Liver (tissue), 9 donors: ENCODE measurements around the gene MYO1F. TPM values are rescaled to one million over a fixed set of nuclear protein-coding genes. Genes with fewer than 3 reads are reported as not detected.

Source experiments
- DNase-seq: peaks from one replicate; pipeline ENCODE4 v3.0.0-alpha.2; 2017; ENCODE audit warnings: low spot score
- H3K27ac ChIP-seq, 2 donors: one replicate each; pipeline ENCODE4 v1.7.0; 2013; ENCODE audit warnings: inconsistent platforms in 2 of 2, low read length in 2 of 2, control low read depth in 1 of 2, low read depth in 1 of 2, mild to moderate bottlenecking in 1 of 2
- H3K27me3 ChIP-seq, 4 donors: one replicate each; pipeline versions ENCODE4 v1.6.1 to v1.7.0; 2013; ENCODE audit warnings: low read length in 3 of 4, inconsistent platforms in 1 of 4, mild to moderate bottlenecking in 1 of 4, moderate library complexity in 1 of 4; ENCODE audit not compliant: control insufficient read depth in 4 of 4, insufficient read depth in 4 of 4
- H3K36me3 ChIP-seq, 4 donors: one replicate each; pipeline versions ENCODE4 v1.6.1 to v1.7.0; 2013; ENCODE audit warnings: low read length in 3 of 4, mild to moderate bottlenecking in 3 of 4, low read depth in 1 of 4, moderate library complexity in 1 of 4; ENCODE audit not compliant: control insufficient read depth in 4 of 4, insufficient read depth in 3 of 4
- H3K4me1 ChIP-seq, 4 donors: one replicate each; pipeline versions ENCODE4 v1.6.1 to v1.7.0; 2013; ENCODE audit warnings: low read length in 3 of 4, mild to moderate bottlenecking in 3 of 4, moderate library complexity in 1 of 4; ENCODE audit not compliant: control insufficient read depth in 4 of 4, insufficient read depth in 4 of 4
- H3K4me3 ChIP-seq, 3 donors: one replicate each; pipeline versions ENCODE4 v1.6.1 to v1.7.0; 2013; ENCODE audit warnings: low read length in 3 of 3, control low read depth in 1 of 3, low read depth in 1 of 3, mild to moderate bottlenecking in 1 of 3
- H3K9ac ChIP-seq, 2 donors: one replicate each; pipeline ENCODE4 v1.7.0; 2013; ENCODE audit warnings: low read length in 2 of 2, mild to moderate bottlenecking in 2 of 2, moderate library complexity in 2 of 2, control low read depth in 1 of 2, low read depth in 1 of 2
- H3K9me3 ChIP-seq, 4 donors: one replicate each; pipeline versions ENCODE4 v1.6.1 to v1.7.0; 2013; ENCODE audit warnings: low read length in 3 of 4; ENCODE audit not compliant: control insufficient read depth in 4 of 4
- ATF3 ChIP-seq: IDR thresholded peaks from 2 replicates; pipeline ENCODE4 v1.6.1; 2016; ENCODE audit warnings: antibody characterized with exemption
- CTCF ChIP-seq: fragments of 150-350 bp; IDR thresholded peaks from 2 replicates; pipeline ENCODE4 v1.5.1; 2017; ENCODE audit warnings: improper control_type of control experiment, low read depth, low read length; ENCODE audit not compliant: missing input control
- EGR1 ChIP-seq, 2 donors: IDR thresholded peaks; 2 replicates each; pipeline ENCODE4 v1.6.1; 2016 to 2018; ENCODE audit warnings: antibody characterized with exemption in 2 of 2, low read depth in 2 of 2
- FOXA1 ChIP-seq: IDR thresholded peaks from 2 replicates; pipeline ENCODE4 v1.6.1; 2016; ENCODE audit warnings: antibody characterized with exemption
- FOXA2 ChIP-seq: IDR thresholded peaks from 2 replicates; pipeline ENCODE4 v1.6.1; 2016; ENCODE audit warnings: antibody characterized with exemption
- GABPA ChIP-seq, 2 donors: IDR thresholded peaks in 1 of 2; conservative IDR thresholded peaks in 1 of 2; 2 replicates each; pipeline ENCODE4 v1.6.1; 2016; ENCODE audit warnings: antibody characterized with exemption in 2 of 2, mild to moderate bottlenecking in 1 of 2, moderate library complexity in 1 of 2
- HNF4A ChIP-seq, 2 donors: conservative IDR thresholded peaks; 2 replicates each; pipeline ENCODE4 v1.6.1; 2016; ENCODE audit warnings: antibody characterized with exemption in 2 of 2, mild to moderate bottlenecking in 2 of 2
- HNF4G ChIP-seq: IDR thresholded peaks from 2 replicates; pipeline ENCODE4 v1.6.1; 2016; ENCODE audit warnings: antibody characterized with exemption
- JUND ChIP-seq, 2 donors: IDR thresholded peaks; 2 replicates each; pipeline ENCODE4 v1.6.1; 2016; ENCODE audit warnings: antibody characterized with exemption in 2 of 2
- MAX ChIP-seq: IDR thresholded peaks from 2 replicates; pipeline ENCODE4 v1.6.1; 2016; ENCODE audit warnings: antibody characterized with exemption
- NR2F2 ChIP-seq: IDR thresholded peaks from 2 replicates; pipeline ENCODE4 v1.6.1; 2016; ENCODE audit warnings: antibody characterized with exemption
- RAD21 ChIP-seq, 2 donors: IDR thresholded peaks; 2 replicates each; pipeline ENCODE4 v1.6.1; 2016; ENCODE audit warnings: antibody characterized with exemption in 2 of 2, mild to moderate bottlenecking in 2 of 2
- REST ChIP-seq: IDR thresholded peaks from 2 replicates; pipeline ENCODE4 v1.6.1; 2016; ENCODE audit warnings: antibody characterized with exemption, mild to moderate bottlenecking
- RXRA ChIP-seq, 2 donors: IDR thresholded peaks; 2 replicates each; pipeline ENCODE4 v1.6.1; 2017 to 2018; ENCODE audit warnings: antibody characterized with exemption in 2 of 2, mild to moderate bottlenecking in 1 of 2
- SP1 ChIP-seq: IDR thresholded peaks from 2 replicates; pipeline ENCODE4 v1.6.1; 2018; ENCODE audit warnings: antibody characterized with exemption, mild to moderate bottlenecking
- TAF1 ChIP-seq: conservative IDR thresholded peaks from 2 replicates; pipeline ENCODE4 v1.6.1; 2016; ENCODE audit warnings: antibody characterized with exemption, mild to moderate bottlenecking
- YY1 ChIP-seq: IDR thresholded peaks from 2 replicates; pipeline ENCODE4 v1.6.1; 2016; ENCODE audit warnings: antibody characterized with exemption, mild to moderate bottlenecking
- ZBTB33 ChIP-seq: IDR thresholded peaks from 2 replicates; pipeline ENCODE4 v1.6.1; 2016; ENCODE audit warnings: antibody characterized with exemption
- WGBS: extraction: QIAGEN DNeasy Blood & Tissue Kit; methylation state at CpG from one replicate; pipeline ENCODE4 v1.1.7; 2013; 5-methylcytosine and 5-hydroxymethylcytosine counted together
- polyA plus RNA-seq, 2 donors: library from polyadenylated mRNA; stranded (reverse) in 1 of 2; unstranded in 1 of 2; fragments of 200-250 nt in 1 of 2; fragments of >200 nt in 1 of 2; fragmentation: Nextera tagmentation in 1 of 2; extraction: Ambion mirVana in 1 of 2; gene quantifications; one replicate each; pipeline versions ENCODE4 v1.2.1 to v1.2.3, GENCODE V29; 2013 to 2015
- total RNA-seq, 2 donors: library from RNA; depleted of rRNA; stranded (reverse); fragments of >200 nt; gene quantifications; one replicate each; pipeline ENCODE4 v1.2.3, GENCODE V29; 2014
- donor health status: healthy.
- donor health status: healthy.
- donor health status: healthy.
- donor health status: healthy.
- donor health status: healthy.

MYO1F gene
- total RNA-seq, result 10 to 100 TPM; 17.9 to 20.4 TPM
- polyA plus RNA-seq, result 1 to 10 TPM; 6.1 to 6.2 TPM

GRCh38 chr19:8577247-8577646 lies at the start of gene MYO1F:
TSS of gene MYO1F (minus strand) at chr19:8577442. CDS start at chr19:8577309, 133 bp downstream.
- Histone ChIP-seq H3K27ac (peak within 1 kb of the TSS; percentile 43 to 60), H3K27me3 (no peaks in the 10 kb centered on the region), H3K9me3 (no peaks in the 10 kb centered on the region), H3K36me3 (no peaks in the 10 kb centered on the region), H3K4me1 (peaks cover 0 to 6% (median 2%) of the 10 kb centered on the region in 4 donors), H3K4me3 (peak within 1 kb of the TSS; percentile 3 to 52 (median 30)), H3K9ac (peak within 1 kb of the TSS; percentile 26 to 36)
- no peak for DNase-seq
- WGBS, result 19% methylated on average over 7 of the region's 7 CpGs
- TF ChIP-seq YY1, result no peak

- no peak for TF ChIP-seq RAD21 (IDR thresholded peaks at IDR 0.05)
- no peak for TF ChIP-seq HNF4A (conservative IDR thresholded peaks at IDR 0.05)
- no peak for TF ChIP-seq GABPA (IDR thresholded peaks at IDR 0.05 in 1 of 2, conservative IDR thresholded peaks at IDR 0.05 in 1 of 2)
- TF ChIP-seq REST, result no peak
- no peak for TF ChIP-seq YY1
- no peak for TF ChIP-seq HNF4G
- no peak for TF ChIP-seq CTCF
- TF ChIP-seq JUND (IDR thresholded peaks at IDR 0.05), result no peak
- no peak for TF ChIP-seq TAF1
- no peak for TF ChIP-seq ZBTB33
- TF ChIP-seq FOXA2, result no peak
- TF ChIP-seq RXRA (IDR thresholded peaks at IDR 0.05), result no peak
- no peak for TF ChIP-seq ATF3
- no peak for TF ChIP-seq EGR1 (IDR thresholded peaks at IDR 0.05; ENCODE audit: low read depth in 2 of 2)
- no peak for TF ChIP-seq SP1
- no peak for TF ChIP-seq NR2F2
- no peak for TF ChIP-seq MAX
- no peak for TF ChIP-seq FOXA1
- H3K9ac ChIP-seq, result no peak overlapping the region
- H3K9me3 ChIP-seq, result no peaks in the 10 kb centered on the region
- H3K4me3 ChIP-seq, result no peak overlapping the region
- peaks cover 4 to 12% (median 10%) of the 10 kb centered on the region in 4 donors for H3K4me1 ChIP-seq
- DNase-seq, result no peak
- no peak overlapping the region for H3K27ac ChIP-seq
- no peaks in the 10 kb centered on the region for H3K36me3 ChIP-seq
- H3K27me3 ChIP-seq, result no peaks in the 10 kb centered on the region
- 54% methylated on average over 8 of the region's 8 CpGs for WGBS
Measured at GRCh38 chr19:8626842-8627241, 49.6 kb upstream of the MYO1F start.
